Left lung (tissue), 10 donors: ENCODE measurements around the gene HMCN1. TPM values are rescaled to one million over a fixed set of nuclear protein-coding genes. Genes with fewer than 3 reads are reported as not detected.

Experiments used
- ATAC-seq: fragments of 200-7000 bp; cut with Tn5 transposase; one replicate; pipeline ENCODE4 v1.9.1; 2020; ENCODE audit warnings: moderate library complexity
- DNase-seq, 4 donors: peaks; one replicate each; pipeline ENCODE4 v3.0.0-alpha.2; 2013 to 2020
- H3K27ac ChIP-seq, 2 donors: fragments of 200-600 bp; sonication (generic) in 1 of 2; one replicate each; pipeline versions ENCODE4 v1.5.0 to v1.8.0; 2020 to 2021
- H3K27me3 ChIP-seq, 2 donors: fragments of 200-600 bp; sonication (generic) in 1 of 2; one replicate each; pipeline versions ENCODE4 v1.5.0 to v1.8.0; 2020 to 2021
- H3K36me3 ChIP-seq, 2 donors: fragments of 200-600 bp; sonication (generic) in 1 of 2; one replicate each; pipeline versions ENCODE4 v1.5.0 to v1.8.0; 2020 to 2021
- H3K4me1 ChIP-seq, 2 donors: fragments of 200-600 bp; one replicate each; pipeline ENCODE4 v1.8.0; 2021
- H3K4me3 ChIP-seq, 2 donors: fragments of 200-600 bp; sonication (generic) in 1 of 2; one replicate each; pipeline versions ENCODE4 v1.5.0 to v1.8.0; 2020 to 2021; ENCODE audit warnings: mild to moderate bottlenecking in 1 of 2
- H3K9me3 ChIP-seq, 2 donors: fragments of 200-600 bp; sonication (generic) in 1 of 2; one replicate each; pipeline versions ENCODE4 v1.5.0 to v1.8.0; 2020 to 2021
- intact Hi-C, 2 donors: fragments of 100-400 bp; cut with DNase I; formaldehyde crosslinking; loops; one replicate each; pipeline versions ENCODE4 v1.11.2 to v1.14.2; 2022
- polyA plus RNA-seq, 6 donors: library from polyadenylated mRNA; unstranded; fragments of 120-200 nt; gene quantifications; one replicate each; pipeline ENCODE4 v1.2.1, GENCODE V29; 2013; ENCODE audit not compliant: insufficient read length in 6 of 6
- total RNA-seq, 2 donors: library from RNA; stranded (reverse); fragmentation: NEBNext Ultra II Directional; extraction: Animal tissue kit (Norgen Biotek cat#: 25700); gene quantifications; one replicate each; pipeline ENCODE4 v1.2.1, GENCODE V29; 2021
- TF ChIP-seq, protein P1 (sequence below), 2 donors: fragments of 200-600 bp; sonication (generic) in 1 of 2; IDR thresholded peaks; one replicate each; pipeline versions ENCODE4 v1.5.0 to v1.8.0; 2021; ENCODE audit warnings: antibody characterized with exemption in 2 of 2
- donor health status: DM: no; HTN: yes; CAD: no.
- donor health status: DM: no; HTN: no; CAD: no.

The HMCN1 gene
- total and polyA plus RNA-seq, 8 donors, result 24.0 to 91.0 (median 48.7) TPM

DNA sequence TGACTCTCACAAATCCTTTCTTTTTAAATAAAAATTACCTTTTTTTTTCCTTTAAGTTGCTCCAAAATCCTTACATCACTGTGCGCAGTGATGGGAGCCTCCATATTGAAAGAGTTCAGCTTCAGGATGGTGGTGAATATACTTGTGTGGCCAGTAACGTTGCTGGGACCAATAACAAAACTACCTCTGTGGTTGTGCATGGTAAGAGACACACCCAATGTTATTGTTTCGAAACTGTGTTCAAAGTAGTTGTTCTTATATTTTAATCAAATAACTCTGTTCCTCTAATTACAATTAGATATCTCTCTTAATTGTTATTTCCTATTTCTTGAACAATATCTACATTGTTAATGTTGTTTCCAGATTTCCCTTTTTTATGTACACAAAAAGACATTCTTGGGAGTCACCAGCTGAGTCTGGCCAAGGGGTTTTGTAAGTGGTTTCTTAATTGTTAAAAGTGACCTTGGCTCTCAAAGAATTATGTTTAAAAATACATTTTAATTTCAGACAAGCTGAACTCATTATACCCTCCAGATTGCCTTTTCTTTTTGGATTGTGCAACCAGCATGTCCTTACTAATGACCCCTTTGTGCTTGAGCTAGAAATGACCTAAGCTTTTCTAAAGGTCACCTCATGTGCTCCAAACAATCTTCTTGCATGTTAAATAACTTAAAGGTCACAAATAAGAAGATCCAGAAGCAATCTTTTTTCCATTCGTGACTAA is 250.1 kb downstream of the HMCN1 start:
- ATAC-seq, result peak; percentile 64
- Histone ChIP-seq H3K36me3 (no peaks in the 10 kb centered on the region), H3K27me3 (no peaks in the 10 kb centered on the region), H3K4me1 (no peaks in the 10 kb centered on the region), H3K4me3 (no peak overlapping the region), H3K9me3 (no peaks in the 10 kb centered on the region), H3K27ac (peak overlapping the region in 1 of 2 donors; percentile 19)
- DNase-seq, result peak in 1 of 4 donors; percentile 27
- TF ChIP-seq, protein P1, sequence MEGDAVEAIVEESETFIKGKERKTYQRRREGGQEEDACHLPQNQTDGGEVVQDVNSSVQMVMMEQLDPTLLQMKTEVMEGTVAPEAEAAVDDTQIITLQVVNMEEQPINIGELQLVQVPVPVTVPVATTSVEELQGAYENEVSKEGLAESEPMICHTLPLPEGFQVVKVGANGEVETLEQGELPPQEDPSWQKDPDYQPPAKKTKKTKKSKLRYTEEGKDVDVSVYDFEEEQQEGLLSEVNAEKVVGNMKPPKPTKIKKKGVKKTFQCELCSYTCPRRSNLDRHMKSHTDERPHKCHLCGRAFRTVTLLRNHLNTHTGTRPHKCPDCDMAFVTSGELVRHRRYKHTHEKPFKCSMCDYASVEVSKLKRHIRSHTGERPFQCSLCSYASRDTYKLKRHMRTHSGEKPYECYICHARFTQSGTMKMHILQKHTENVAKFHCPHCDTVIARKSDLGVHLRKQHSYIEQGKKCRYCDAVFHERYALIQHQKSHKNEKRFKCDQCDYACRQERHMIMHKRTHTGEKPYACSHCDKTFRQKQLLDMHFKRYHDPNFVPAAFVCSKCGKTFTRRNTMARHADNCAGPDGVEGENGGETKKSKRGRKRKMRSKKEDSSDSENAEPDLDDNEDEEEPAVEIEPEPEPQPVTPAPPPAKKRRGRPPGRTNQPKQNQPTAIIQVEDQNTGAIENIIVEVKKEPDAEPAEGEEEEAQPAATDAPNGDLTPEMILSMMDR (IDR thresholded peaks at IDR 0.05), result no peak
- intact Hi-C loops, result no loop called here

DNA sequence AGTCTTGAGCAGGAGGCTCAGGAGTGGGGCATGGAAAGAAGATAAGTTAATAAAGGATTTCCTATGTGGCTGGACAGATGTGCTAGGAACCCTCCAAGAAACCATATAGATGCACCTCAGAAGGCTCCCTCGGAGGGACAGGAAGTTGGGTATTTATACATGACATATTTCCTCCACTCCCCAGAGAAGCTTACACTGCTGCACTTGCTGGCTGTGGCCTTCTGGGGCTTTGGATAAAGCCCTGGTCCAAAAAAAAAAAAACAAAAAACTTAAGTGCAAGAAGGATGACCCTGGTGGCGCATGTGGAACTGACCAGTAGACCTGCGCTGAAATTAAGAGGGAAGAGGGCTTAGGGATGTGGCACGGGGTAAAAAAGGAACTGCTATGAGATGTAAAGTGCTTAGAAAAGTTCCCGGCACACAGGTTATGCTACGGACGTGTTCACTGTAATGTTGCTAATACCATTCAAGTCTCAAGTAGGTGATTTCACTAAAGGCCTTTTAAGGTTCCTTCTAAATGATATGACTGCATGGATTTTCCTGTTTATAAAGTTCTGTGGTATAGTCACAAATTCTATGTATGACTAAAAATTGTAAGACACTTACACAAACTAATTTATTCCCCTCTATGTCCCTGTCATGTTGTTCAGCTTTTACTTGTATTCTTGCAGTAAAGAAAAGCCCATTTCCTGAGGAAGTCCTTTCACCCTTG is 253.6 kb downstream of the HMCN1 start:
- H3K4me3 ChIP-seq, result no peak overlapping the region
- H3K27me3 ChIP-seq, result no peaks in the 10 kb centered on the region
- ATAC-seq, result no peak
- no peak overlapping the region for H3K27ac ChIP-seq
- H3K4me1 ChIP-seq, result no peaks in the 10 kb centered on the region
- intact Hi-C loops, result no loop called here
- H3K9me3 ChIP-seq, result no peaks in the 10 kb centered on the region
- TF ChIP-seq, protein P1 (IDR thresholded peaks at IDR 0.05), result no peak
- no peaks in the 10 kb centered on the region for H3K36me3 ChIP-seq
- DNase-seq, result no peak

DNA sequence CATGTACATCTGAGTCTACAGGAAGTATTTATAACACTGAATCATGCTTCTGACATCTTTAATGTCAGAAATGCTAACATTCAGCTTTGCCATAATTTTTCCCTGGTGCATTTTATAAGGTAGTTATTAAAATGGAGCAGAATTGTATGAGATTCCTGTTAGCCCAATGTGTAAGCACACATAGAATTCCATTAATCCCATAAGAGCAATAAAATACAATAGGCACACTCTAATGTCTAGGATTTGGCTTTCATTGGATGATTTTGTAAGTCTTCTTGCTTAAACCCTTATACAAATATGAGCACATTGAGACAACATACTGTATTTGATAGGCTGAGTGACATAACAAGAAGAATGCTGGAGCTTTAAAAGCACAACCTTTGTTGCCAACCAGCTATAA is 256.4 kb downstream of the HMCN1 start:
- intact Hi-C loops, result no loop called here
- Histone ChIP-seq H3K4me3 (no peak overlapping the region), H3K27ac (no peak overlapping the region), H3K27me3 (no peaks in the 10 kb centered on the region), H3K36me3 (no peaks in the 10 kb centered on the region), H3K4me1 (no peaks in the 10 kb centered on the region), H3K9me3 (no peaks in the 10 kb centered on the region)
- ATAC-seq, result no peak
- TF ChIP-seq, protein P1 (IDR thresholded peaks at IDR 0.05), result no peak
- no peak for DNase-seq

- Histone ChIP-seq H3K4me3 (no peak overlapping the region), H3K27ac (no peak overlapping the region), H3K36me3 (no peaks in the 10 kb centered on the region), H3K4me1 (no peaks in the 10 kb centered on the region), H3K9me3 (no peaks in the 10 kb centered on the region), H3K27me3 (no peaks in the 10 kb centered on the region)
- intact Hi-C loops, result no loop called here
- ATAC-seq (no peak), DNase-seq (no peak)
- TF ChIP-seq, protein P1 (IDR thresholded peaks at IDR 0.05), result no peak
Observed at GRCh38 chr1:185991266-185991665, 257.1 kb downstream of the HMCN1 start.

DNA sequence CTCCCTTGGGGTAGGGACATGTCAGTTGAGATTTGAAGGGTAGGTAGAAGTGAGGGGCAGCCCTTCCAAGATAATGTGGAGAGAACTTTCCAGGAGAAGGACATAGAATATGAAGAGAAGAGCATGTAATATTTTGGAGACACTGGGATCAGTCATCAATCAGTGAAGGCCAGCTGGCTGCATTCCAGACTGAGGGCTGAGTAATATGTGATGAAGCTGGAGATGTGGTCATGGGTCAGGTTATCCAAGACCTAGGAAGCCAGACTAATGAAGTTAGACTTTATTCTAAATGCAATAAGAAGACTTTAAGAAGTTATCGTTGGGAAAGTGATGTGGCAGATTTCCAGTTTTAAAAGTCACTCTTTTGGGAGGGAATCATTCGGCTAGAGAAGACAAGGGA is 262.0 kb downstream of the HMCN1 start:
- intact Hi-C loops, result no loop called here
- no peak overlapping the region for H3K4me3 ChIP-seq
- TF ChIP-seq, protein P1 (IDR thresholded peaks at IDR 0.05), result no peak
- H3K4me1 ChIP-seq, result no peaks in the 10 kb centered on the region
- DNase-seq, result peak in 1 of 4 donors; percentile 37
- H3K27ac ChIP-seq, result no peak overlapping the region
- H3K27me3 ChIP-seq, result no peaks in the 10 kb centered on the region
- ATAC-seq, result peak; percentile 46
- H3K9me3 ChIP-seq, result no peaks in the 10 kb centered on the region
- H3K36me3 ChIP-seq, result no peaks in the 10 kb centered on the region
